Upper lobe of left lung (tissue), 6 donors: ENCODE measurements around the gene PREB. TPM values are rescaled to one million over a fixed set of nuclear protein-coding genes. Genes with fewer than 3 reads are reported as not detected.

Experiments
- ATAC-seq, 2 donors: fragments of 200-7000 bp; cut with Tn5 transposase; one replicate each; pipeline ENCODE4 v1.9.1; 2022; ENCODE audit warnings: mild to moderate bottlenecking in 2 of 2, moderate library complexity in 2 of 2; ENCODE audit not compliant: low FRiP score in 2 of 2
- DNase-seq, 2 donors: peaks; one replicate each; pipeline ENCODE4 v3.0.0-alpha.2; 2019 to 2020
- H3K27ac ChIP-seq, 4 donors: fragments of 200-600 bp; sonication (generic); one replicate each; pipeline ENCODE4 v1.5.1; 2016 to 2019
- H3K27me3 ChIP-seq, 4 donors: fragments of 200-600 bp; sonication (generic); one replicate each; pipeline ENCODE4 v1.5.1; 2017 to 2019
- H3K36me3 ChIP-seq, 4 donors: fragments of 200-600 bp; sonication (generic); one replicate each; pipeline ENCODE4 v1.5.1; 2016 to 2019
- H3K4me1 ChIP-seq, 4 donors: fragments of 200-600 bp; sonication (generic); one replicate each; pipeline ENCODE4 v1.5.1; 2018 to 2019
- H3K4me3 ChIP-seq, 4 donors: fragments of 200-600 bp; sonication (generic); one replicate each; pipeline ENCODE4 v1.5.1; 2017 to 2019; ENCODE audit warnings: mild to moderate bottlenecking in 2 of 4, moderate library complexity in 1 of 4
- H3K9me3 ChIP-seq, 4 donors: fragments of 200-600 bp; sonication (generic); one replicate each; pipeline ENCODE4 v1.5.1; 2018 to 2019
- EP300 ChIP-seq, 4 donors: sonication (generic); formaldehyde crosslinking; IDR thresholded peaks; one replicate each; pipeline ENCODE4 v1.5.1; 2017; ENCODE audit warnings: antibody characterized with exemption in 4 of 4, control low read depth in 2 of 4
- POLR2A ChIP-seq, 4 donors: fragments of 450-650 bp; IDR thresholded peaks; one replicate each; pipeline ENCODE4 v1.5.1; 2016 to 2017; ENCODE audit warnings: antibody characterized with exemption in 4 of 4, mild to moderate bottlenecking in 2 of 4
- POLR2AphosphoS5 ChIP-seq, 2 donors: sonication (generic); formaldehyde crosslinking; IDR thresholded peaks; one replicate each; pipeline ENCODE4 v1.5.1; 2017; ENCODE audit warnings: antibody characterized with exemption in 2 of 2
- WGBS, 2 donors: methylation state at CpG; one replicate each; pipeline ENCODE4 v1.1.5; 2017 to 2018; 5-methylcytosine and 5-hydroxymethylcytosine counted together
- total RNA-seq, 6 donors: library from RNA; depleted of rRNA in 4 of 6; stranded (reverse); fragments of >200 nt in 4 of 6; gene quantifications; one replicate each; pipeline versions ENCODE4 v1.1.0 to v1.2.1, GENCODE V29; 2016 to 2021
- TF ChIP-seq, protein P1 (sequence below), 6 experiments: fragments of 450-650 bp in 4 of 6; fragments of 200-600 bp in 2 of 6; sonication (generic) in 2 of 6; IDR thresholded peaks; one replicate each; pipeline ENCODE4 v1.5.1; 2016 to 2019; ENCODE audit warnings: antibody characterized with exemption in 6 of 6
- donor health status: DM: no; HTN: no; CAD: no; lungs with moderate emphysema.
- donor health status: DM: no; HTN: yes; CAD: no; lungs with severe emphysema.

The PREB gene
- total RNA-seq, 6 donors from 2014 or later, result 45.7 to 102 (median 66.0) TPM

DNA sequence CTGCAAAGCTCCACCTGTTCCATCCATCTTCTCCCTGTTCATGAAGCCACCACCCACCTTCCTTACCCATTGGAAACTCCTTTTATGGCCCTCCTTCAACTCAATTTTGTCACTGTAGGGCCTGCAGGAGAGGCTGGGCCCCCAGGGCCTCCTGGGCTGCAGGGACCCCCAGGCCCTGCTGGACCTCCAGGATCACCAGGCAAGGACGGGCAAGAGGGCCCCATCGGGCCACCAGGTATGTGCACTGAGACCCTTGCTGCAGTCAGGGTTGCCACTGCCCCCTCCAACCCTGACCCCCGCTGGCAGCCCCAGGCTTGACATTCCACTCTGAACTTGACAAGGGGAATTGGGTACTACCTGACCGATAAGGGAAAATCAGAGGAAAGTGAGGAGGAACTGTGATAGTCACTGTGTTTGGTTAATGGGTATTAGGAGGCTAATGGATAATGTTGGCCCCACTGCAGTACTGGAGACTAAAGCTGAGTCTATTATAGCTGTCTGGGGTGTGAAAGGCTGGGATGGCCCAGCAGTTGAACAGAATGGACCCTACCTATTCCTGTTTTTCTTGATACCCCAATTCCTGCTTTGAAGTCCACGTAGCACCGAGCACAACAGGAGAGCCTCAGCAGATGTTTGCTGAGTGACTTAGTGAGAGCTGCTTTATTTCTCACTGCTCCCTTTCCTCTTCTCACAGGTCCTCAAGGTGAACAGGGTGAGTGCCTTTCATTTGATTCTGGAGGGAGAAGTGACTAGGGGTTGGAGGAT lies 50.0 kb downstream of the PREB start:
- 90 to 93% methylated on average over 5 to 6 of the region's 6 CpGs for WGBS, 2 donors
- ATAC-seq (no peak), DNase-seq (peak in 1 of 2 donors; percentile 45)
- Histone ChIP-seq H3K27ac (no peak overlapping the region), H3K36me3 (no peaks in the 10 kb centered on the region), H3K27me3 (no peaks in the 10 kb centered on the region), H3K9me3 (no peaks in the 10 kb centered on the region), H3K4me1 (peaks cover 27 to 52% (median 38%) of the 10 kb centered on the region in 4 donors), H3K4me3 (no peak overlapping the region)
- no peak for TF ChIP-seq EP300 (IDR thresholded peaks at IDR 0.05)
- TF ChIP-seq POLR2A (IDR thresholded peaks at IDR 0.05), result no peak
- TF ChIP-seq POLR2AphosphoS5 (IDR thresholded peaks at IDR 0.05), result no peak
- TF ChIP-seq, protein P1, sequence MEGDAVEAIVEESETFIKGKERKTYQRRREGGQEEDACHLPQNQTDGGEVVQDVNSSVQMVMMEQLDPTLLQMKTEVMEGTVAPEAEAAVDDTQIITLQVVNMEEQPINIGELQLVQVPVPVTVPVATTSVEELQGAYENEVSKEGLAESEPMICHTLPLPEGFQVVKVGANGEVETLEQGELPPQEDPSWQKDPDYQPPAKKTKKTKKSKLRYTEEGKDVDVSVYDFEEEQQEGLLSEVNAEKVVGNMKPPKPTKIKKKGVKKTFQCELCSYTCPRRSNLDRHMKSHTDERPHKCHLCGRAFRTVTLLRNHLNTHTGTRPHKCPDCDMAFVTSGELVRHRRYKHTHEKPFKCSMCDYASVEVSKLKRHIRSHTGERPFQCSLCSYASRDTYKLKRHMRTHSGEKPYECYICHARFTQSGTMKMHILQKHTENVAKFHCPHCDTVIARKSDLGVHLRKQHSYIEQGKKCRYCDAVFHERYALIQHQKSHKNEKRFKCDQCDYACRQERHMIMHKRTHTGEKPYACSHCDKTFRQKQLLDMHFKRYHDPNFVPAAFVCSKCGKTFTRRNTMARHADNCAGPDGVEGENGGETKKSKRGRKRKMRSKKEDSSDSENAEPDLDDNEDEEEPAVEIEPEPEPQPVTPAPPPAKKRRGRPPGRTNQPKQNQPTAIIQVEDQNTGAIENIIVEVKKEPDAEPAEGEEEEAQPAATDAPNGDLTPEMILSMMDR (IDR thresholded peaks at IDR 0.05), result no peak

DNA sequence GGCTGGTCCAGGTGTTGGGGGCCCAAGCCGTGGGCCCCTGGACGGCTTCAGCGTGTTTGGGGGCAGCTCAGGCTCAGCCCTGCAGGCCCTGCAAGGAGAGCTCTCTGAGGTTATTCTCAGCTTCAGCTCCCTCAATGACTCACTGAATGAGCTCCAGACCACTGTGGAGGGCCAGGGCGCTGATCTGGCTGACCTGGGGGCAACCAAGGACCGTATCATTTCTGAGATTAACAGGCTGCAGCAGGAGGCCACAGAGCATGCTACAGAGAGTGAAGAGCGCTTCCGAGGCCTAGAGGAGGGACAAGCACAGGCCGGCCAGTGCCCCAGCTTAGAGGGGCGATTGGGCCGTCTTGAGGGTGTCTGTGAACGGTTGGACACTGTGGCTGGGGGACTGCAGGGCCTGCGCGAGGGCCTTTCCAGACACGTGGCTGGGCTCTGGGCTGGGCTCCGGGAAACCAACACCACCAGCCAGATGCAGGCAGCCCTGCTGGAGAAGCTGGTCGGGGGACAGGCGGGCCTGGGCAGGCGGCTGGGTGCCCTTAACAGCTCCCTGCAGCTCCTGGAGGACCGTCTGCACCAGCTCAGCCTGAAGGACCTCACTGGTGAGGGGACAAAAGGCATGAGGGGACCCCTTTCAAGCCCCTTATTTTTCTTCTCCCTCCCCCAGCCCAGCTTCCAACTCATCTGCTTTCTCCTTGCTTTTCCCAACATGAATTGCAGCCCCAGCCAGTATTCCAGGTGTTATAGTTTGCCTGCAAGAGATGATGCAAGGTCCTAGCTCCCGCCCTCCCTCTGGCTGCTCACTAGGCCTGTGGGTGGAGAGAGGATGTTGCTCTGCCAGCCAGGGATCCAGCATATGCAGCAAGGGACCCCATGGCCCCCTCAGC lies 50.8 kb downstream of the PREB start:
- Histone ChIP-seq H3K36me3 (no peaks in the 10 kb centered on the region), H3K27me3 (no peaks in the 10 kb centered on the region), H3K27ac (no peak overlapping the region), H3K4me1 (peaks cover 27 to 52% (median 38%) of the 10 kb centered on the region in 4 donors), H3K4me3 (no peak overlapping the region), H3K9me3 (no peaks in the 10 kb centered on the region)
- 87 to 93% methylated on average over 13 to 15 of the region's 20 CpGs for WGBS, 2 donors
- DNase-seq (no peak), ATAC-seq (no peak)
- TF ChIP-seq POLR2A (IDR thresholded peaks at IDR 0.05) (no peak), EP300 (IDR thresholded peaks at IDR 0.05) (no peak), POLR2AphosphoS5 (IDR thresholded peaks at IDR 0.05) (no peak)
- TF ChIP-seq, protein P1 (IDR thresholded peaks at IDR 0.05), result no peak

DNA sequence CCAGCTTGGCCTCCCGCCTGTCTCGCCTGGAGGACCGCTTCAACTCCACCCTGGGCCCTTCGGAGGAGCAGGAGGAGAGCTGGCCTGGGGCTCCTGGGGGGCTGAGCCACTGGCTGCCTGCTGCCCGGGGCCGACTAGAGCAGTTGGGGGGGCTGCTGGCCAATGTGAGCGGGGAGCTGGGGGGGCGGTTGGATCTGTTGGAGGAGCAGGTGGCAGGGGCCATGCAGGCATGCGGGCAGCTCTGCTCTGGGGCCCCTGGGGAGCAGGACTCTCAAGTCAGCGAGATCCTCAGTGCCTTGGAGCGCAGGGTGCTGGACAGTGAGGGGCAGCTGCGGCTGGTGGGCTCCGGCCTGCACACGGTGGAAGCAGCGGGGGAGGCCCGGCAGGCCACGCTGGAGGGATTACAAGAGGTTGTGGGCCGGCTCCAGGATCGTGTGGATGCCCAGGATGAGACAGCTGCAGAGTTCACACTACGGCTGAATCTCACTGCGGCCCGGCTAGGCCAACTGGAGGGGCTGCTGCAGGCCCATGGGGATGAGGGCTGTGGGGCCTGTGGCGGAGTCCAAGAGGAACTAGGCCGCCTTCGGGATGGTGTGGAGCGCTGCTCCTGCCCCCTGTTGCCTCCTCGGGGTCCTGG lies 51.5 kb downstream of the PREB start:
- peaks cover 30 to 52% (median 39%) of the 10 kb centered on the region in 4 donors for H3K4me1 ChIP-seq
- no peaks in the 10 kb centered on the region for H3K9me3 ChIP-seq
- H3K27me3 ChIP-seq, result no peaks in the 10 kb centered on the region
- no peak overlapping the region for H3K4me3 ChIP-seq
- 84 to 93% methylated on average over 17 to 26 of the region's 27 CpGs for WGBS, 2 donors
- TF ChIP-seq POLR2A (IDR thresholded peaks at IDR 0.05) (no peak), POLR2AphosphoS5 (IDR thresholded peaks at IDR 0.05) (no peak), EP300 (IDR thresholded peaks at IDR 0.05) (no peak)
- TF ChIP-seq, protein P1 (IDR thresholded peaks at IDR 0.05), result no peak
- H3K27ac ChIP-seq, result peak overlapping the region in 1 of 4 donors; percentile 70
- peak in 1 of 2 donors; percentile 76 for DNase-seq
- H3K36me3 ChIP-seq, result no peaks in the 10 kb centered on the region
- ATAC-seq, result no peak

DNA sequence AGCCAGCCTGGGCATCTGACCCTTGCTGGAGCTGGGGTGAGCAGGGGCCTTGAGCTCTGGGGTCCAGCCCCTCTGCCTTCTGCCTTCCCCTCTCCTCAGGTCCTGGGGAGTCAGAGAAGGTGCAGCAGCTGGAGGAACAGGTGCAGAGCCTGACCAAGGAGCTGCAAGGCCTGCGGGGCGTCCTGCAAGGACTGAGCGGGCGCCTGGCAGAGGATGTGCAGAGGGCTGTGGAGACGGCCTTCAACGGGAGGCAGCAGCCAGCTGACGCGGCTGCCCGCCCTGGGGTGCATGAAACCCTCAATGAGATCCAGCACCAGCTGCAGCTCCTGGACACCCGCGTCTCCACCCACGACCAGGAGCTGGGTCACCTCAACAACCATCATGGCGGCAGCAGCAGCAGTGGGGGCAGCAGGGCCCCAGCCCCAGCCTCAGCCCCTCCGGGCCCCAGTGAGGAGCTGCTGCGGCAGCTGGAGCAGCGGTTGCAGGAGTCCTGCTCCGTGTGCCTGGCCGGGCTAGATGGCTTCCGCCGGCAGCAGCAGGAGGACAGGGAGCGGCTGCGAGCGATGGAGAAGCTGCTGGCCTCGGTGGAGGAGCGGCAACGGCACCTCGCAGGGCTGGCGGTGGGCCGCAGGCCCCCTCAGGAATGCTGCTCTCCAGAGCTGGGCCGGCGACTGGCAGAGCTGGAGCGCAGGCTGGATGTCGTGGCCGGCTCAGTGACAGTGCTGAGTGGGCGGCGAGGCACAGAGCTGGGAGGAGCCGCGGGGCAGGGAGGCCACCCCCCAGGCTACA lies 52.3 kb downstream of the PREB start:
- ATAC-seq (no peak), DNase-seq (peak in 1 of 2 donors; percentile 85)
- WGBS, 2 donors, result 91 to 97% methylated on average over 6 to 30 of the region's 38 CpGs
- Histone ChIP-seq H3K27me3 (no peaks in the 10 kb centered on the region), H3K4me1 (peaks cover 26 to 47% (median 38%) of the 10 kb centered on the region in 4 donors), H3K4me3 (peak overlapping the region in 1 of 4 donors; percentile 51), H3K36me3 (no peaks in the 10 kb centered on the region), H3K27ac (peak overlapping the region; percentile 68 to 86 (median 74)), H3K9me3 (no peaks in the 10 kb centered on the region)
- no peak for TF ChIP-seq POLR2A (IDR thresholded peaks at IDR 0.05)
- TF ChIP-seq, protein P1 (IDR thresholded peaks at IDR 0.05), result no peak
